Stimulated activated CD4-positive, alpha-beta T cell treated with anti-CD3 and anti-CD28 coated beads, Interleukin-12 subunit alpha, Interleukin-12 subunit beta, amount 100 ng/mL, for 4 hours (primary cell): ENCODE data around the gene ITGBL1.

ENCODE experiments used
- DNase-seq: peaks from one replicate; pipeline ENCODE4 v3.0.0-alpha.2; 2020

ITGBL1 gene, protein sequence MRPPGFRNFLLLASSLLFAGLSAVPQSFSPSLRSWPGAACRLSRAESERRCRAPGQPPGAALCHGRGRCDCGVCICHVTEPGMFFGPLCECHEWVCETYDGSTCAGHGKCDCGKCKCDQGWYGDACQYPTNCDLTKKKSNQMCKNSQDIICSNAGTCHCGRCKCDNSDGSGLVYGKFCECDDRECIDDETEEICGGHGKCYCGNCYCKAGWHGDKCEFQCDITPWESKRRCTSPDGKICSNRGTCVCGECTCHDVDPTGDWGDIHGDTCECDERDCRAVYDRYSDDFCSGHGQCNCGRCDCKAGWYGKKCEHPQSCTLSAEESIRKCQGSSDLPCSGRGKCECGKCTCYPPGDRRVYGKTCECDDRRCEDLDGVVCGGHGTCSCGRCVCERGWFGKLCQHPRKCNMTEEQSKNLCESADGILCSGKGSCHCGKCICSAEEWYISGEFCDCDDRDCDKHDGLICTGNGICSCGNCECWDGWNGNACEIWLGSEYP

GRCh38 chr13:101452519-101453485 lies at the start of gene ITGBL1:
ITGBL1 (plus strand) TSS chr13:101452675; CDS start chr13:101452834, 159 bp downstream.
- no peak for DNase-seq

DNA sequence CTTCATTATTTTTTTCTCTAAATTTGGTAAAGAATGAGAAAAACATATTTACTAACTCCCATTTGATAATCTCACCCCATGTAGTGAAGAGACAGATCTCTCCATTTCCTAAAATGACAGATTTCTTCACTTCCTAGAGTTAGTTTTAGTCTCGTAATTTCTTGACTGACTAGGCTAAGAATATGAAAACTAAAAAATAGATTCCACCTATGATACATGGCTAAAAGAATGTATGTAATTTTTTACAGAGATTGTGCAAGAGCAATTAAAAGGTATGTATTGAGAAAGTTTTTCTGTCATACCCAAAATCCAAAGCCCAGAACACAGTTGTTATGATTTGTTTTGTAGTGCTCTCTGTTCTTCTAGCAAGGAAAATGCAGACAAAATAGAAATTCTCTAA lies 45.7 kb upstream of the ITGBL1 start:
- no peak for DNase-seq

- DNase-seq: no peak
Observed at GRCh38 chr13:101408154-101408553, 44.3 kb upstream of the ITGBL1 start.

DNA sequence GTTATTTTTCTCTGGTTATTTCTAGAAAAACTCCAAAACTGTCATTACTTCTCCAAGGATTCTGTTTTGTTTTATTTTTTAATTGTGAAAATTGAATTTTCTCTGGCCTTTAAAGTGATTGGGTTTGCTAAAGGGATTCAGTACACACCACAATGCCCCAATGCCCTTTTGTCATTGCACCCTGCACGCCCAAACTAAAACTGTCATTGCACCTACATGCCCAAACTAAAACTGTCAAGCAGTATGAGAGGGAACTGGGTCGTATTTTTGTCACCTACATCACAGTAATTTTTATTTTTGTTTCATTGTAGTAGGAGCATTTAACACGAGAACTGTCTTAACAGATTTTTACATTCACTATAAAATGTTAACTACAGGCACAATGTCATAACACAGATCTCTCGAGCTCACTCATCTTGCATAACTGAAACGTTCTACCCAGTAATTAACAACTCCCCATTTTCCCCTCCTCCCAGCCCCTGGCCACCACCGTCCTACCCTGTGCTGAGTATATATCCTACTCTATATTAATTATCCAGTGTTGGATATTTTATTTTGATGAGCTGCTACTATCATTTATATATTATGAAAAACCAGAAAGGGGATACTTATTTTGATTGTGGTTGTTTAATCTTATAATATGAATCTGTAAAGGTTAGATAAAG lies 43.4 kb upstream of the ITGBL1 start:
- DNase-seq: no peak

DNA sequence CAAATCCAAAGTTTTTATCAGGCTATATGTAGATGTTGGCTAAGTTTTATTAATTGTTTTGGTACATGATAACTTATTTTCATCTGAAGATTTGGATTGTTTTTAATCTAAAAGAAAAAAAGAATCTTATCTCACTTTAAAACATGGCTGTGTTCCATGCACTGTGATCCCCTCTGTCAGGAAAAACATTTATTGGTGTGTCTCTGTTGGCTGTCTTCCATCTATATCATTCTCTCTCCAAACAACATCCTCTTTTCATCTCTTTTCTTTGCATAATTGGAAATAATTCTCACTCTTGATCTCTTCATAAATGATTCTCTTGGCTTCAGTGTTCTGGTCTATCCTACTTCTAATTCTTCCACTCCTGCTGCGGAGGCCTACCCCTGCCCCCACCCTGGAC lies 40.4 kb upstream of the ITGBL1 start:
- no peak for DNase-seq

GRCh38 chr13:101415358-101416174 lies 36.9 kb upstream of the ITGBL1 start:
- DNase-seq: no peak

DNA sequence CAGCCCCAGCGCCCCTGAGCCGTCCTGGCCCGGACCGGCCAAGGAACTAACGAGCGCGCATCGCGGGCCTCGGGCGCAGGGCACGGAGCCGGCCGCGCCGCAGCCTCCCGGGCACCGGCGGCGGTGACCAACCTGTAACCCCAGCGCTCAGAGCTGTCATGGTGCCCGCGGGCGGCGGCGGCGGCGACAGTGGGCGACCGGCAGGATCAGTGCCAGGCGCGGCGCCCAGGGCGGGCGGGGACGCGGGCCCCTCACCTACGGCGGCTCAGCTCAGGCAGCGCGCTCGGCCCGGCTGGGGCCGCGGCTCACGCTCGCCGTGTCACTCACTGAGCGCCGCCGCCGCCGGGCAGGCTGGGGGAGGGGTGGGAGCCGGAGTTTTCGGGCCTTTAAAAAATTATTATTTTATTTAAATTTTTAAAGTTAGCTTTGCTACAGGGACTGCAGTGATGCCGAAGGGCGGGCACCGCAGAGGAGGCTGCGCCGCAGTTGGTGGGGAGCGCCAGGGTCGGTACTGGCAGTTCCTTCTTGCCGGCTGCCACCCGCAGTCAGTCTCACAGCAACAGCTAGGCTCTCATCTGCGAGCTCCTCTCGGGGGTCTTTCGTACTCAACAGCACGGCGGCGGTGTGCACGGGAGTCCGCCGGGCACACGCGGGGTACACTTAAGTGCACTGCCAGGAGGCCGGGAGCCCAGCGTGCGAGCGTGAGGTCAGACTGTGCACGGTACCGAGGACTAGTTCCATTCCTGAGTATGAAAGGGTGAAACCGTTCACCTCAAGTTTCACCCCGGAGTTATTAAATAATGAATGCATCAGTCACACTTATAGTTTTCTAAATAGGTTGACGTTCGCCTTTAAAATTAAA lies 36.1 kb upstream of the ITGBL1 start, which contains the start of gene NALCN:
Gene NALCN, minus strand, starts transcription at position 328 of the 862 bp plus-strand sequence. CDS start 17,382 bp downstream, outside the sequence.
- no peak for DNase-seq

GRCh38 chr13:101417043-101417406 lies 35.5 kb upstream of the ITGBL1 start:
- DNase-seq: no peak

- DNase-seq: no peak
Observed at GRCh38 chr13:101417501-101417900, 35.0 kb upstream of the ITGBL1 start.

DNA sequence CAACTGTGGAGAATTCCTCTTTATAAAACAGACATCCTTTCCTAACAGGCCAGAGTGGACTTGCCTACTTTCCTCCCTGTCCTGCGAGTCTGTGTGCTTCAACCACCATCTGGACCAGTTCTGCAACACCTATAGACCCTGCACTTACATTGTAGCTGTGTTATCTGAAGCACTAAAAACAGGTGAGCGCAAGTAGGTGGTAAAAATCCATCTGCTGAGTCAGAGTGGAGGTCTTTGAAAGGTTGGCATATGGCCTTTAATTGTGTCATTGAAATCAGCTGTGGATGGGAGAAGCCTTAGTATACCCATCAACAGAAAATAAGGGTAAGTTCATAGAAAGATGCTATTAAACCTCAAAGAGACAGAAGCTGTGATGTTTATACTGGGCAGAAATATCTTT lies 28.6 kb upstream of the ITGBL1 start:
- DNase-seq: no peak

DNA sequence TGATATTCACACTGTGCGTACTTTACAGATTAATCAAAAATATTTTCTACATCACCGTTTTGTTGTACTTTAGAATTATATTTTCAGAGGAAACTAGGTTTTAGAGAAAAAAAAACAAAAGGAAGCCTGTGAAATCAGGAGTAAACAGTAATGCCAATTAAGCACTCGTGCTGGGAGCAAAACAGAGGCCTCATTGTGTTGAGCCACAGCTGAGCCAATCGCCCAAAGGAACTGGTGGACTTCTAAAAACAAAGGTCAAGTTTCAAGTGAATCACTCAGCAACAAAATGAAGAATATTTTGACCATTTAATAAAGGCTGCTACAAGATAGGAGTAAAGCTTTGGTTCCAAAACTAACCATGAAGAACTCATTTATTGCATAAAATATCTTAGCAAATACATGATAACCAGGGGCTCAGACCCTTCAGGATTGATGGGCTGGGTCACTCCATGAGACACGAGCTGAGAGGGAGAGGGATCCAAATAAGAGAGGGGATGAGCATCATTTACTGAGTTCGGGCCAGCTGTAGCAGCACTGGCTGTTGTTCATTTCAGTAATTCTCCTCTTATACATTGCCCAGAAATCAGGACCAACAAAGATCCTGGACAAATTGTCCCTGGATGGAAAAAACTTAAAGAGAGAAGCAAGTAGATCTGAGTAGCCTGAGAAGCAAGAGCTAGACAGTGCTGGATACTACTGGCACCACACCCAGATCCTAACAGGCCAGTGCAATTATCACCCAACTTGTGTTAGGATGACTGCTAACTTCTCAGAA lies 27.9 kb upstream of the ITGBL1 start:
- DNase-seq: no peak

GRCh38 chr13:101425156-101425471 lies 27.4 kb upstream of the ITGBL1 start:
- no peak for DNase-seq

DNA sequence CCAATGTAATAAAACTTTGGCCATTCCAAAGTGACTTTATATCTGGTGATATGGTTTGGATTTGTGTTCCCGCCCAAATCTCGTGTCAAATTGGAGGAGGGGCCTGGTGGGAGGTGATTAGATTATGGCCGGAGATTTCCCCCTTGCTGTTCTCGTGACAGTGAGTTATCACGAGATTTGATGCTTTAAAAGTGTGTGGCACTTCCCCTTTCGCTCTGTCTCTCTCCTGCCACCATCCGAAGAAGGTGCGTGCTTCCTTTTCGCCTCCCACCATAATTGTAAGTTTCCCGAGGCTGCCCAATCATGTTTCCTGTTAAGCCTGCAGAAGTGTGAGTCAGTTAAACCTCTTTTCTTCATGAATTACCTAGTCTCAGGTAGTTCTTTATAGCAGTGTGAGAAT lies 26.9 kb upstream of the ITGBL1 start:
- DNase-seq: no peak

- DNase-seq: no peak
Observed at GRCh38 chr13:101429733-101430132, 22.7 kb upstream of the ITGBL1 start.

- no peak for DNase-seq
Observed at GRCh38 chr13:101433895-101434294, 18.6 kb upstream of the ITGBL1 start.

- DNase-seq: no peak
Observed at GRCh38 chr13:101434486-101434885, 18.0 kb upstream of the ITGBL1 start.

DNA sequence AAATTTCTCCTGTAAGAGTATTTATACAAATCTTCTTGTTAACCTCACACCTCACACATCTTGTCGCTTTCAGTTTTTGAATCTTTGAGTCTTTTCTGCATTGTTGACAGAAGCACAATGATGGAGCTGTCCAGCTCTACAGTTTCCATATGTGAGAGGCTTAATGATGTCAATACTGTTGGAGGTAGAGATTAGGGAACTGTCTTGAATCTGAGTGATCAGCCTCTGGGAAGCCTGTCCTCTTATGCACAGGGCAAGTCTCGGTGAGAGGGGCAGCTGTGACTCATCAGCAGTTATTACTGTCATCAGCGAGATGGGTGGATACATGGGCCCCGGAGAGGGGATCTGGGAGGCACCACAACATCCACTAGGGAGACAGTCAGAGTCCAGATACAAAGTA lies 4.6 kb upstream of the ITGBL1 start:
- DNase-seq: no peak

DNA sequence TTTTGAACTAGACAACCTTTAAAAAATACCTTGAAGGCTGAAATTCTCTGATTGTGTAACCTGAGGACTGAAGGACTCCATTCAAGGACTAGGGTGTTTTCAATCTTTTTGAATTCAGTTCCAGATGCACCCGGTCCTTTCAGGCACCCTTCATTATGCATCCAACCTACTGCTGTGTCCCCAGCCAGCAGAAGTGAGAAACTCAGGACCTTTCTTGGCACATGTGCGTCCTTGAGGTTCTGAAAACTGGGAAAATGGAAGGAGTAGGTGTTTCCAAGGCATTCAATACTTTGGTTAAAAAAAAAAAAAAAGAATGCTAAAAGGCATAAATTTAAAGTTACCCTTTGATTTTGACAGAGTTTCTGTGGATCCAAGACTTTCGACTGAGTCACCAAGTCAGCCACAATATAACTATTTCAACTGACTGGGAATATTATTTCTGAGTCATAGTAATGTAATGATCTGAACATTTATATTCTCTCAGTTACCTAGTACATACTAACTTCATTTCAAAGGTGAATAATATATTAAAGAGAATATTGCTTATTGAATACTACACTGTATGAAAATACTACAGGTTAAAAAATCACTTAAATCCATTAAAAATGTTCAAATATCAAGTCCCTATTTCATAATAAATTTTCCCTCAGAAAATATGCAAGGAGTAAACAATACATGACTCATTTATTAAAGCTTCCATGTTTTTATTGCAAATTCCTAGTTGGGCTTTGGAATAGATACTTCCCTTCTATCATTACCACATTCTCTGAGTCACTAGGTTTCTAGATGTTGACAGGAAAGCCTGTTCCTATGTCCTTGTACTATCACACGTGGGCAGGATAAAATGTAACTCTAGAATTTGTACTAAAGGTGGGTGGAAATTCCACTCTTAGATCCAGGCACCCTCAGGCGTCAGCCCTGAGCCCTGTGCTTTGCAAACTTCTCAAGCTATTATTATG lies 2.4 kb upstream of the ITGBL1 start:
- no peak for DNase-seq

- no peak for DNase-seq
Observed at GRCh38 chr13:101450749-101451130, 1.7 kb upstream of the ITGBL1 start.
